HG03354 (cell line): Measurements from ENCODE around the gene POLR3GL.
"Not testable (repeated sequence)": the region's sequence is repeated elsewhere in the genome, so short reads cannot be mapped to it uniquely, and the experiment has no call there.

Source experiments
- ATAC-seq: cut with Tn5 transposase; IDR thresholded peaks from one replicate; pipeline ENCODE4 v1.9.1; 2021; ENCODE audit warnings: mild to moderate bottlenecking; ENCODE audit not compliant: unreplicated experiment, poor library complexity, severe bottlenecking

The POLR3GL gene

DNA sequence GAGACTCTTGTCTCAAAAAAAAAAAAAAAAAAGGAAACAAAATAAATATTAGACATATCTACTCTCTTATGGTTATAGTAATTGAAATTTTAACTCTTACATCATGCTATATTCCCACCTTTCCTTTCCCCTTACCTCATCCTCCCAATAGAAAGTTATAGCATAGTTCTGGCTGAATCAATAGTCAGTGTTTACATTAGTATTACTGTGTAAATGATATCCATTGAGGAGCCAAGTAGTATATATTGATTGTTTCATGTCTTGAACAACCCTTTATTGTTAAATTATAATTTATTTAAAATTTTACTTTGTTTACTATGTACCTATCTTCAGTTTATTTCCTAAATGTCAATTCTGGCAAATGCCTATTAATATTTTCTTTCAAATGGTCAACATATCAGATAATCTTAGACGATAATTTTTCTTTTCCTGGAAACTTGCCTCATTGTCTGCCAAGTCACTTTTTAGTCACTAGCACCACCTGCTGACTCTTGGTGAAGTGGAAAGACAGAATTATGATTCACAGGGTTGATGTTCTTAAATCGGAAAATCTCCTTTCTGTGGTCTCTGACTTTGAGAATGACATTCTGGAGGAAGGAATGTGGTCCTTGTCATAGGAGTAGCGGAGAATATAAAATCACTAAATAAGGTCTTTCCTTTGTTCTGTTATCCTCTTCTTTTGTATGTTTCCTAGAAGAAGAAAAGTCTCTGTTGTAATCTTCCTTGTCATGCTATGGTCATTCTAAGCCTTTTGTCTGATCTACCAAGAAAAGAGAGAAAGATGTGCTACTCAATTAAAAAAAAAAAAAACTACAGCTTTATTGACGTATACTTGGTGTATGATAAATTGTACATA, 48.4 kb downstream of the POLR3GL start:
- ATAC-seq: no peak

DNA sequence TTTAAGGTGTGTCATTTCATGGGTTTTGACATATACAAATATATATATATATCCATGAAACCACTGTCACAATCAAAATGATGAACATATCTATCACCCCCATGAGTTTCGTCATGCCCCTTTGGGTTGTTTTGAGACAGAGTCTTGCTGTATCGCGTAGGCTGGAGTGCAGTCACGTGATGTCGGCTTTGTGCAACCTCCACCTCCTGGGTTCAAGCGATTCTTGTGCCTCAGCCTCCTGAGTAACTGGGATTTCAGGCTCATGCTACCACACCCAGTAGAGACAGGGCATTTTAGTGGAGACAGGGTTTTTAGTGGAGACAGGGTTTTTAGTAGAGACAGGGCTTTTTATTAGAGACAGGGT, 49.1 kb downstream of the POLR3GL start:
- no peak for ATAC-seq

DNA sequence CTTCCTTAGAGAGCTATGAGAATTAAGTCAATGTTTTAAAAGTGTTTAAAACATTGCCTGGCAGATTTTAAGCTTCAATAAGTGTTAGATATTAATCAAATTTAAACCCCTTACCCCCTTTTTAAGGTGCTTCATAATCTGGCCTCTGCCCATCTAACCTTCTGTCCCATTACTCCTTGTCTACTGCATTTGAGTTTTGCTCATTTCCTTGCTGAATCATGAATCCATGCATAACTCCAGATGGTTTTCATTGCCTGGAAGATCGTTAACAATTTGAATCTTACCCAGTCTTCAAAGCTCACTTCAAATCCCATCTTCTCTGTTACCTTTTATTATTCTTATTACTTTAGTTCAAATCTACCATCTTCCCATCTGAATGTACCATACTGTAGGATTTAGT, 52.4 kb downstream of the POLR3GL start:
- no peak for ATAC-seq

DNA sequence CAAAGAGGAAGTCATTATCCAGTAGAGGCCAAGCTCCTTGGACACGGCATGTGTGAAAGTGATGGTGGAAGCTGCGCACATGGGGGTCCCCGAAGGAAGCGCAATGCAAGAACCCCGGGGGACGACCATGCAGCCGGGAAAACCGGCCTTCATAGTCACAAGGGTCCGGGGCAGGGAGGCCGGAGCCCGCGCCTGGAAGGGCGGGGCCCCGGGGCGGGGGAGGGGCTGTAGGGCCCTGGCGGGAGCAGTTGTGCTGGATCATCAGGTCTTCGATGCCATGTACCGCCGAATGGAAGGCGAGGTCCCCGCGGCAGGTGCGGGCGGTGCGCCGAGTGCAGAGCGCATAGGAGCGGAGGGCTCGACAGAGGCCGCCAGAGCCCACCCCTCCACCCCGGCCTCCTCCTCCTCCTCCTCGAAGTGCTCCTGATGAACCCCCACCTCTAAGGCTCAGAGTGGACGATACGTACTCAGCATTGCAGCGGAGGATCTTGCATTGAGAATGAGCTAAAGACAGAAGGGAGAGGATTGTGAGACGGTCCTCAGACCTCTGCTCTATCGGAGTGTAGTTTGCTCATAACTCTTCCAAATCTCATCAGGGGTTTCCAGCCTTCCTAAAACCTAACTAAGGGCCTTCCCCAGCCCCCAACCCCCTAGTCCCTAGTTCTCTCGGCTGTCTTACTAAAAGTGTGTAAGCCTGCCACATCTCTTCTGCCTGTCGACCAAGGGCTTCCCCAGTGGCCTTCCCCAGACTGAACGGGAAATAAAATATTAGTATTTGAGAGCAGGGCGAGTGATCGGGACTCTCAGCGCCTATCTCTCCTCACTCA, 55.0 kb downstream of the POLR3GL start:
- ATAC-seq: no peak

DNA sequence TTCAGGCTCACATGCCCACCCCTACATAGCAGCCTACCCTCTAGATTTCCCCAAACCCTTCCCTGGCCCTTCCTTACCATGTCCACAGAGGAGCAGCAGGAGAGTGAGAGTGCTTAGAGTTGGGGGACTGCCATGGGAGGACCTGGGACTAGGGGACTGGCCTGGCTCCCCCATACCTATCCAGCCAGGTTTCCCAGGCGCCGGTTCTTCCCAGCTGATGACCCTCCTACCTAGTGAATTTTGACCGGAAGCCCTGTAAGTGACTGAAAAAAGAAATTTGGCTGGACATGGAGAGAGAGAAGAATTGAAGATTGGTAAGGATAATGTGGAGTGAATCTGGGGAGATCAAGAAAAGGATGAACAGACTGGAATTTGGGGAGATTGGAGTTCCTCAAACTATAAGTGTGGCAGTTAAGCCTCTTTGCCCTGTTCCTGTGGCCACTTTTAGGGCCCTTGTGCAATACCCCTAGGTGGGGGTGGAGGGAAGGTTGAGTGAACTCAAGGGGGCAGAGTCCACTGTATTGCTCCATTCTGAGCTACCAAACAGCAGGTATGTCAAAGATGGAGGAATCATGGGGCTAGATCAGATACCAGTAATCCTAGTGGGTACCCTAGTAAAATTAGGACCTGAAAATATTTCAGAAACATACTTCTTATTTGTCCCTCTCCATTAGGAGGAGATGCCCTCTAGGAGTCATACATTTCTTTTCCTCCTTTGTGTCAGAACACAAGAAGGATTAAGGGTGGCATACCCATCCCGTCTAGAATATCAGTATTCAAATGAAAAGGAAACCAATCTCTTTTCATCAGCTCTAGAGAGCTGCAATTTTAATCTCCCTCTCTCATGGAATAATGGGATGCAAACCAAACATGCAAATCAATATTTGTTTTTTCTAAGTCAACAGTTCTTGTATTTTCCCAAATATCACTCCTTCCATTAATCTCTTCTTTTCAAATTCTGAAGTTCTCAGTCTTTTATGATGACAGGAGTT, 55.9 kb downstream of the POLR3GL start:
- ATAC-seq: no peak

DNA sequence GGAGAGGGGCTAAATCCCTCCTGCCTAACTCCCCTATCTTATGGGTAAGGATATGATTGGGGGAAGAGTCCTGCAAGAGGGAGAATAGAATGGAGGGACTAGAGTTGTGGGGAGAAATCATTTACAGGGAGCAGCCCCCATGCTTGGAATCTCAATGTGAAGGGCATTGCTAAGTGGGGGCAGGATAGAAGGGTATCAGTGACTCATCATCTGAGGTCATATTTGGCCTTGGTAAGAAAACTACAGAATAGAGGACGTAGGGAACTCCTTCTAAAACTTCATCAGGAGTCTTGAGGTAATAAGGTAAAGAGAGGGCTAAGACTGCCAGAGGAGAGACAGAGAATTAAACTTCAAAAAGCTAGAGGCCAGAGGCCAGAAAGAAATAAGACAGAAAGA, 56.6 kb downstream of the POLR3GL start:
- no peak for ATAC-seq

DNA sequence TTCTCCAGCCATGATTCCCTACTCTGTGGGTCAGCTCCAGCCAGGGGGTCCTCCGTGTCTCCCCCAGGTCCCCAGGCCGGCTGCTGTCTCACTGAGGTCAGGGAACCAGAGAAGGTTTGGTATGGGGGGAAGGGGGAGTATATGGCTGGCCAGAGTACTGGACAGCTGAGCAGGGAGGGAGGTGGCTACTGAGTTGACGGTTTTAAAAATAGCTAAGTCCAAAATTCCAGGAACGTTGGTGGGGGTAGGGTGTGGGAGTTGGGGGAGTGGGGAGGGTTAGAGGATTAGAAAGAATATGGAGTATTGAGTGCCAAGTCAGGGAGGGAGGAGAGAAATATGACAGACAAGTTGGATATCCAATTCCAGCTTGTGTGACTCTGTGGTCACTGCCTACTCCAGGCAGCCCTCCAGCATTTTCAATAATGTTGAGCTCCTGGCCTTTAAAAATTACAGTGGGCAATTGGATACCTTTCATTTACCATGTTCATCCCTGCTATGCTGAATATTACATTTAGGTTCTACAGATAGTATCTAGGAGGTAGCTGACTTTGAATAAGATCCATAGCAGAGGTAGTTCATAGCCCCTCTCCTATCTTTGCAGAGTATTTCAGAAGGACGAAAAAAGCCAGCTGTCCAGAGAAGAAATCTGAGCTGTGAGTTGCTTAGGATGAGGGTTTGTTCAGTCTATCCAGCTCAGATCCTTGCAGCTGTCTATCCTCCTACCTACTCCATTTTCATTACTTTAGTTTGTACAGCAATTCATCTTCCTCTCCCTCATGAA, 57.3 kb downstream of the POLR3GL start, which contains the start of gene HJV:
Gene HJV (minus strand): TSS at position 114 of the 781 bp plus-strand sequence. CDS start 1,504 bp downstream, outside the sequence.
- ATAC-seq: no peak

DNA sequence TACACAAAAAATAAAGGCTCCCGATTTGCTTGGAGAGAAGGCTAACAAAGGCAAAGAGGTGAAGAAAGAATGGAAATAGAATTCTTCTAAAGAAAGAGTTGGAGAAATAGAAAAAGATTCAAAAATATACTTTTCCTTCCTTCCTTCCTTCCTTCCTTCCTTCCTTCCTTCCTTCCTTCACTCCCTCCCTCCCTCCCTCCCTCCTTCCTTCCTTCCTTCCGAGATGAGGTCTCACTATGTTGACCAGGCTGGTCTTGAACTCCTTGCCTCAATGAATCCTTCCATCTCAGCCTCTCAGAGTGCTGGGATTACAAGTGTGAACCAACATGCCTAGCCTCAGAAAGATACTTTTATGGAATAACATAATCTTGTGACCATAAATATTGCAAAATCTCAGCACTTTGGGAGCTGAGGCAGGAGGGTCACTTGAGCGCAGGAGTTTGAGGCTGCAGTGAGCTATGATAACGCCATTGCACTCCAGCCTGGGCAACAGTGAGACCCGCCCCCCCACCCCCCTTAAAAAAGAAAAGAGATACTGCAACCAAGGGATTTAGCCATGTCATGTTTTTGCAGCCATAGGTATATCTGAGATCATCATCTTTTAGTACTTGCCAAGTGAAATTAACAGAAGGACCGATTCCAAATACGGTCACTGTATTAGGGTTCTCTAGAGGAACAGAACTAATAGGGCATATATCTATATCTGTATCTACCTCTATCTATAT, 58.1 kb downstream of the POLR3GL start:
- no peak for ATAC-seq

DNA sequence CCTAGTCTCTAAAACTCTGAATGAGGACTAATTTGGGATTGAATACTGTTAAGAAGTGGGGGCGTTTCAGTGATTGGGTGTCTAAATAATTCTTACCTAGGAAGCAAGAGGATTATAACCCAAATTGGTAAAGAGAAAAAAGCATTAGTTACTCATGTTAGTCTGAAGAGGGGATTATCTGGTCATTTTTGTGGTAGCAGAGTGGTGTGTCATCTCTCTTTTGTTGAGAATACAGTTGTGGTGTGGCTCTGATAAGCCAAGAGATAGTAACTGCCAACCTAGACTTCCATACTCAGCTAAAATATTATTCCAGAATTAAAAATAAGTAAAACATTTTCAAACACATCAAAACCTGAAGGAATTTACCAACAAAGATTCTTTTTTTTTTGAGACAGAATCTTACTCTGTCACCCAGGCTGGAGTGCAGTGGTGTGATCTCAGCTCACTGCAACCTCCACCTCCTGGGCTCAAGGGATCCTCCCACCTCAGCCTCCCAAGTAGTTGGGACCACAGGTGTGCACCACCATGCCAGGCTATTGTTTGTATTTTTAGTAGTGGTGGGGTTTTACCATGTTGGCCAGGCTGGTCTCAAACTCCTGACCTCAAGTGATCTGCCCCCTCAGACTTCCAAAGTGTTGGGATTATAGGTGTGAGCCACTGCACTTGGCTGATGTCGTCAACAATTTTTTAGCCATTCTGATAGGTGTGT, 61.5 kb downstream of the POLR3GL start:
- not testable (repeated sequence) for ATAC-seq

DNA sequence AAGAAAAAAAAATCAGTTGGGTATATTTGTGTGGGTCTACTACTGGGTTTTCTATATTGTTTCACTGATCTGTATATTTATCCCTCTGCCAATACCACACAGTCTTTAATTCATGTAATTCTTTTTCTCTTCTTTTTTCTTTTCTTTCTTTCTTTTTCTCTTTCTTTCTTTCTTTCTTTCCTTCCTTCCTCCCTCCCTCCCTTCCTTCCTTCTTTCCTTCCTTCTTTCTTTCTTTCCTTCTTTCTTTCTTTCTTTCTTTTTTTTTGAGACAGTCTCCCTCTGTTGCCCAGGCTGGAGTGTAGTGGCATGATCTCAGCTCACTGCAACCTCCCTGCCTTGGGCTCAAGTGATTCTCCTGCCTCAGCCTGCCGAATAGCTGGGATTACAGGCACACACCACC, 62.2 kb downstream of the POLR3GL start:
- not testable (repeated sequence) for ATAC-seq
